SU-DHL-6 (cell line): ENCODE results near the gene MRFAP1L1.

ENCODE experiments used
- EZH2phosphoT487 ChIP-seq: fragments of 200-600 bp; sonication (generic), shearing (Covaris generic); conservative IDR thresholded peaks from 2 replicates; pipeline ENCODE4 v1.6.1; 2018; ENCODE audit warnings: mild to moderate bottlenecking, antibody characterized with exemption, low read length, moderate library complexity, mixed read lengths
- TF ChIP-seq, protein P1 (sequence below): fragments of 200-600 bp; sonication (generic); IDR thresholded peaks from one replicate; pipeline ENCODE4 v1.5.1; 2017; ENCODE audit warnings: antibody characterized with exemption, mild to moderate bottlenecking, low read length, moderate library complexity; ENCODE audit not compliant: insufficient read depth, poor library complexity, severe bottlenecking

DNA sequence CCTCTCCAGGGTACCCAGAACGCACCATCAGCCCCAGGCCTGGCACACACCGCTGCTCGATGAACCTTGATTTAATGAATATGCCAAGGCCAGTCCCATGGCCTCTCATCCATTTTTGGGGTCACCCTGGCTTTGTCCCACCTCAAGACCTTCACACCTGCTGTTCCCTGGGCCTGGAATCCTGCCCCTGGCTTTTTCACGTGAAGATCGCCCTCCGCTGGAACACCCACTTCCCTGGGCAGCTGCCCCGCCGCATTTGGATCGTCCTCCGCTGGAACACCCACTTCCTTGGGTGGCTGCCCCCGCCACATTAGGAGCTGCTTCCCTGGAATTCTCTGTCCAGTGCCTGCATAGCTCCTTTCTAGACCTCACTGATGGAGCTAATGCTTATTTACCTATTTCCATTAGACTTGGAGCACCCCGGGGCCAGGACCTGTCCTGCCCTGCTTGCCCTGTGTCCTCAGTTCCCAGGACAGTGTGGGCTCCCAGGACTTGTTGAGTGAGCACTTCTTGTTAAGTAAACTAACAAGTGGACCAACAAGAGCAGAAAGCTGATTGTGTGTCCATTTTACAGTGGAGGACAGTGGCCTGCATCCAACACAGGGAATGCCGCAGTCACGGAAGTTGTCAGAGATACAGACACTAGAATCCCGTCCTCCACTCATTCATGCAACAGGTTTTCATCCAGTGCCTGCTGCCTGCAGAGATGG lies 18.8 kb upstream of the MRFAP1L1 start:
- TF ChIP-seq, protein P1, sequence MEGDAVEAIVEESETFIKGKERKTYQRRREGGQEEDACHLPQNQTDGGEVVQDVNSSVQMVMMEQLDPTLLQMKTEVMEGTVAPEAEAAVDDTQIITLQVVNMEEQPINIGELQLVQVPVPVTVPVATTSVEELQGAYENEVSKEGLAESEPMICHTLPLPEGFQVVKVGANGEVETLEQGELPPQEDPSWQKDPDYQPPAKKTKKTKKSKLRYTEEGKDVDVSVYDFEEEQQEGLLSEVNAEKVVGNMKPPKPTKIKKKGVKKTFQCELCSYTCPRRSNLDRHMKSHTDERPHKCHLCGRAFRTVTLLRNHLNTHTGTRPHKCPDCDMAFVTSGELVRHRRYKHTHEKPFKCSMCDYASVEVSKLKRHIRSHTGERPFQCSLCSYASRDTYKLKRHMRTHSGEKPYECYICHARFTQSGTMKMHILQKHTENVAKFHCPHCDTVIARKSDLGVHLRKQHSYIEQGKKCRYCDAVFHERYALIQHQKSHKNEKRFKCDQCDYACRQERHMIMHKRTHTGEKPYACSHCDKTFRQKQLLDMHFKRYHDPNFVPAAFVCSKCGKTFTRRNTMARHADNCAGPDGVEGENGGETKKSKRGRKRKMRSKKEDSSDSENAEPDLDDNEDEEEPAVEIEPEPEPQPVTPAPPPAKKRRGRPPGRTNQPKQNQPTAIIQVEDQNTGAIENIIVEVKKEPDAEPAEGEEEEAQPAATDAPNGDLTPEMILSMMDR, result no peak
- TF ChIP-seq EZH2phosphoT487, result no peak
